IMR-90 (cell line): ENCODE results near the gene ACP1. TPM values are rescaled to one million over a fixed set of nuclear protein-coding genes. Genes with fewer than 3 reads are reported as not detected.
"Not testable (repeated sequence)": the region's sequence is repeated elsewhere in the genome, so short reads cannot be mapped to it uniquely, and the experiment has no call there.

Experiments used
- ATAC-seq: fragments of 200-7000 bp; cut with Tn5 transposase; 2 replicates; pipeline ENCODE4 v1.9.1; 2020; ENCODE audit warnings: low read depth, mild to moderate bottlenecking, moderate library complexity
- BruUV-seq: library from RNA; stranded (reverse); fragments of 400-500 nt; replicated peaks from 2 replicates; lab custom pipeline; 2021; lab: Mats Ljungman, UMichigan
- CTCF ChIA-PET: fragments of 300-600 bp; formaldehyde crosslinking; extraction: SDS; loops from one replicate; lab custom pipeline; 2021; ENCODE audit warnings: antibody characterized with exemption; lab: Yijun Ruan, JAX
- POLR2A ChIA-PET: fragments of 300-600 bp; sonication (Branson Sonifier 250); formaldehyde crosslinking; loops from one replicate; lab custom pipeline; 2022; ENCODE audit warnings: antibody characterized with exemption; ENCODE audit not compliant: unreplicated experiment; lab: Charles Lee
- DNase-seq: peaks from one replicate; pipeline ENCODE4 v3.0.0; 2013
- H2AFZ ChIP-seq: replicated peaks from 2 replicates; pipeline ENCODE3; 2013; ENCODE audit warnings: low read length, mild to moderate bottlenecking; ENCODE audit not compliant: poor library complexity
- H2AK5ac ChIP-seq: 2 replicates; pipeline ENCODE4 v1.6.1; 2013; ENCODE audit warnings: low read depth, low read length, inconsistent platforms
- H2AK9ac ChIP-seq: replicated peaks from 2 replicates; pipeline ENCODE3; 2013; ENCODE audit warnings: mild to moderate bottlenecking, low read depth, low read length, moderate library complexity; ENCODE audit not compliant: poor library complexity
- H2BK120ac ChIP-seq: 2 replicates; pipeline ENCODE4 v1.6.1; 2013; ENCODE audit warnings: low read depth, low read length, inconsistent platforms
- H2BK15ac ChIP-seq: 3 replicates; pipeline ENCODE4 v1.6.1; 2013; ENCODE audit warnings: low read depth, low read length, inconsistent platforms
- H2BK20ac ChIP-seq: 2 replicates; pipeline ENCODE4 v1.6.1; 2013; ENCODE audit warnings: low read depth, mild to moderate bottlenecking, inconsistent platforms, low read length, moderate library complexity
- H2BK5ac ChIP-seq: 2 replicates; pipeline ENCODE4 v1.6.1; 2013; ENCODE audit warnings: mild to moderate bottlenecking, low read depth, low read length, inconsistent platforms; ENCODE audit not compliant: poor library complexity, severe bottlenecking
- H3K14ac ChIP-seq: replicated peaks from 2 replicates; pipeline ENCODE4 v1.6.1; 2013; ENCODE audit warnings: low read depth, low read length, inconsistent platforms
- H3K18ac ChIP-seq: 2 replicates; pipeline ENCODE4 v1.6.1; 2013; ENCODE audit warnings: low read depth, low read length, control low read depth
- H3K23ac ChIP-seq: 2 replicates; pipeline ENCODE4 v1.6.1; 2013; ENCODE audit warnings: low read depth, low read length, inconsistent platforms
- H3K27ac ChIP-seq: 2 replicates; pipeline ENCODE4 v1.5.1; 2013; ENCODE audit warnings: mild to moderate bottlenecking, control low read depth, low read length; ENCODE audit not compliant: insufficient read depth
- H3K27me3 ChIP-seq: 2 replicates; pipeline ENCODE4 v1.6.1; 2013; ENCODE audit warnings: low read length; ENCODE audit not compliant: control insufficient read depth, insufficient read depth
- H3K36me3 ChIP-seq: 2 replicates; pipeline ENCODE4 v1.6.1; 2013; ENCODE audit warnings: low read length, mixed read lengths; ENCODE audit not compliant: control insufficient read depth, insufficient read depth
- H3K4ac ChIP-seq: 2 replicates; pipeline ENCODE4 v1.6.1; 2013; ENCODE audit warnings: low read depth, low read length, inconsistent platforms
- H3K4me1 ChIP-seq: 2 replicates; pipeline ENCODE4 v1.6.1; 2013; ENCODE audit warnings: low read length, mixed read lengths; ENCODE audit not compliant: control insufficient read depth, insufficient read depth
- H3K4me2 ChIP-seq: 2 replicates; pipeline ENCODE4 v1.6.1; 2013; ENCODE audit warnings: low read depth, mild to moderate bottlenecking, control low read depth, low read length, moderate library complexity
- H3K4me3 ChIP-seq: 2 replicates; pipeline ENCODE4 v1.5.1; 2013; ENCODE audit warnings: low read depth, mild to moderate bottlenecking, control low read depth, low read length, moderate library complexity; ENCODE audit not compliant: insufficient read depth
- H3K56ac ChIP-seq: 2 replicates; pipeline ENCODE4 v1.6.1; 2013; ENCODE audit warnings: low read length, inconsistent platforms; ENCODE audit not compliant: insufficient read depth; ENCODE audit errors: extremely low read depth
- H3K79me1 ChIP-seq, 2 experiments: 2 replicates each; pipeline ENCODE4 v1.6.1; 2013; ENCODE audit warnings: low read length in 2 of 2, inconsistent platforms in 1 of 2, low read depth in 1 of 2
- H3K9ac ChIP-seq: 2 replicates; pipeline ENCODE4 v1.6.1; 2013; ENCODE audit warnings: low read depth, low read length, control low read depth
- H3K9me1 ChIP-seq: 2 replicates; pipeline ENCODE4 v1.6.1; 2013; ENCODE audit warnings: low read length, inconsistent platforms; ENCODE audit not compliant: insufficient read depth
- H3K9me3 ChIP-seq: 2 replicates; pipeline ENCODE4 v1.6.1; 2013; ENCODE audit warnings: low read length; ENCODE audit not compliant: control insufficient read depth, insufficient read depth
- H4K20me1 ChIP-seq: 2 replicates; pipeline ENCODE4 v1.6.1; 2013; ENCODE audit warnings: low read length, inconsistent platforms; ENCODE audit not compliant: insufficient read depth
- H4K5ac ChIP-seq: 2 replicates; pipeline ENCODE4 v1.6.1; 2013; ENCODE audit warnings: mild to moderate bottlenecking, low read depth, low read length, control low read depth
- H4K8ac ChIP-seq, 2 experiments: 2 replicates each; pipeline ENCODE4 v1.6.1; 2013; ENCODE audit warnings: low read depth in 2 of 2, low read length in 2 of 2, control low read depth in 1 of 2, inconsistent platforms in 1 of 2
- H4K91ac ChIP-seq: 2 replicates; pipeline ENCODE4 v1.6.1; 2013; ENCODE audit warnings: low read depth, low read length, inconsistent platforms; ENCODE audit not compliant: insufficient read depth
- WGBS, 2 experiments: methylation state at CpG; one replicate each; pipeline versions ENCODE4 v1.1.5 to v1.1.7; 2013; ENCODE audit warnings: missing lambda C conversion rate in 2 of 2; ENCODE audit not compliant: insufficient read length in 1 of 2; ENCODE audit errors: extremely low coverage in 2 of 2; 5-methylcytosine and 5-hydroxymethylcytosine counted together
- dilution Hi-C: fragments of 300-500 bp; cut with HindIII; formaldehyde crosslinking; loops from one replicate; pipeline ENCODE4 v1.14.3; 2018; ENCODE audit warnings: low sequenced_read_pairs; ENCODE audit not compliant: unreplicated experiment
- in situ Hi-C: fragments of 300-500 bp; cut with MboI; formaldehyde crosslinking; loops from 3 replicates; pipeline ENCODE4 v1.14.3; 2019; ENCODE audit warnings: low sequenced_read_pairs, inconsistent platforms, mixed read lengths
- intact Hi-C: fragments of 100-400 bp; cut with micrococcal nuclease; formaldehyde crosslinking; loops from 2 replicates; pipeline ENCODE4 v1.10.0; 2022
- polyA plus RNA-seq, 3 experiments: library from polyadenylated mRNA; depleted of rRNA; stranded (reverse); fragments of >200 nt; gene quantifications; 2 replicates each; pipeline ENCODE4 v1.2.3, GENCODE V29; 2012; ENCODE audit warnings: low replicate concordance in 1 of 3
- total RNA-seq: library from RNA; depleted of rRNA; stranded (reverse); fragments of >200 nt; gene quantifications from 2 replicates; pipeline ENCODE4 v1.2.3, GENCODE V29; 2012

Gene ACP1
- total and polyA plus RNA-seq, 2 of the 4 experiments (the other 2 are of a cell fraction): 85.7 to 104 TPM

DNA sequence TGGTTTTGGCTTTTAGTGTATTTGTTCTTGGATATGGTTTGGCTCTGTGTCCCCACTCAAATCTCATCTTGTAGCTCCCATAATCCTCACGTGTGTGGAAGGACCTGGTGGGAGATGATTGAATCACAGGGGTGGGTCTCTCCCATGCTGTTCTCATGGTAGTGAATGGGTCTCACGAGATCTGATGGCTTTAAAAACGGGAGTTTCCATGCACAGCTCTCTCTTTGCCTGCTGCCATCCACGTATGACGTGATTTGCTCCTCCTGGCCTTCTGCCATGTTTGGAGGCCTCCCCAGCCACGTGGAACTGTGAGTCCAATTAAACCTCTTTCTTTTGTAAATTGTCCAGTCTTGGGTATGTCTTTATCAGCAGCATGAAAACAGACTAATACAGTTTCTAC, 51.2 kb downstream of the ACP1 start:
- H3K36me3 ChIP-seq, H3K4ac ChIP-seq, H2BK20ac ChIP-seq, intact Hi-C loops, H2BK15ac ChIP-seq, H3K9me1 ChIP-seq, H3K18ac ChIP-seq, H3K56ac ChIP-seq, H3K4me3 ChIP-seq, H3K27ac ChIP-seq, H3K23ac ChIP-seq, H3K4me1 ChIP-seq, H2BK120ac ChIP-seq, BruUV-seq, H4K91ac ChIP-seq, H4K20me1 ChIP-seq, H3K79me1 ChIP-seq, H2BK5ac ChIP-seq, H4K8ac ChIP-seq, POLR2A ChIA-PET, H3K14ac ChIP-seq, H4K5ac ChIP-seq, H2AFZ ChIP-seq, H3K27me3 ChIP-seq, ATAC-seq, H3K9ac ChIP-seq, dilution Hi-C loops, H2AK9ac ChIP-seq, in situ Hi-C loops, H2AK5ac ChIP-seq, CTCF ChIA-PET, H3K4me2 ChIP-seq, DNase-seq: not testable (repeated sequence)
- H3K9me3 ChIP-seq: peaks cover 34% of the 10 kb centered on the region
- WGBS, 2 experiments: no CpG with 5 or more reads among the region's 6 CpGs
